Progenitor cell of endocrine pancreas (in vitro differentiated cells): ENCODE measurements around the gene MACF1. TPM values are rescaled to one million over a fixed set of nuclear protein-coding genes. Genes with fewer than 3 reads are reported as not detected.

Experiments
- DNase-seq: peaks from one replicate; pipeline ENCODE4 v3.0.0; 2021; ENCODE audit warnings: low spot score; ENCODE audit not compliant: unreplicated experiment
- H3K27ac Mint-ChIP-seq: 2 replicates; pipeline ENCODE4 v1.8.0; 2021; ENCODE audit warnings: mild to moderate bottlenecking, moderate library complexity, mixed read lengths
- H3K27me3 Mint-ChIP-seq: 2 replicates; pipeline ENCODE4 v1.8.0; 2021; ENCODE audit warnings: mixed read lengths
- H3K36me3 Mint-ChIP-seq: 2 replicates; pipeline ENCODE4 v1.8.0; 2022; ENCODE audit warnings: mixed read lengths; ENCODE audit not compliant: insufficient read depth
- H3K4me1 Mint-ChIP-seq: 2 replicates; pipeline ENCODE4 v1.8.0; 2021; ENCODE audit warnings: low read depth, mixed read lengths
- H3K4me3 Mint-ChIP-seq: 2 replicates; pipeline ENCODE4 v1.8.0; 2021; ENCODE audit warnings: low read depth, mild to moderate bottlenecking, moderate library complexity, mixed read lengths
- H3K9me3 Mint-ChIP-seq: 2 replicates; pipeline ENCODE4 v1.8.0; 2021; ENCODE audit warnings: low read depth, mixed read lengths
- total RNA-seq: library from RNA; stranded (reverse); gene quantifications from 2 replicates; pipeline ENCODE4 v1.2.1, GENCODE V29; 2021
- TF ChIP-seq, protein P1 (sequence below): fragments of 200-600 bp; sonication (generic); IDR thresholded peaks from one replicate; pipeline ENCODE4 v1.5.0; 2021; ENCODE audit warnings: antibody characterized with exemption, mild to moderate bottlenecking; ENCODE audit not compliant: unreplicated experiment

MACF1 gene
- total RNA-seq, 1 donor from 2014 or later = 241 TPM

GRCh38 chr1:39173119-39173994, 31.1 kb upstream of the MACF1 start:
- DNase-seq = no peak
- TF ChIP-seq, protein P1, sequence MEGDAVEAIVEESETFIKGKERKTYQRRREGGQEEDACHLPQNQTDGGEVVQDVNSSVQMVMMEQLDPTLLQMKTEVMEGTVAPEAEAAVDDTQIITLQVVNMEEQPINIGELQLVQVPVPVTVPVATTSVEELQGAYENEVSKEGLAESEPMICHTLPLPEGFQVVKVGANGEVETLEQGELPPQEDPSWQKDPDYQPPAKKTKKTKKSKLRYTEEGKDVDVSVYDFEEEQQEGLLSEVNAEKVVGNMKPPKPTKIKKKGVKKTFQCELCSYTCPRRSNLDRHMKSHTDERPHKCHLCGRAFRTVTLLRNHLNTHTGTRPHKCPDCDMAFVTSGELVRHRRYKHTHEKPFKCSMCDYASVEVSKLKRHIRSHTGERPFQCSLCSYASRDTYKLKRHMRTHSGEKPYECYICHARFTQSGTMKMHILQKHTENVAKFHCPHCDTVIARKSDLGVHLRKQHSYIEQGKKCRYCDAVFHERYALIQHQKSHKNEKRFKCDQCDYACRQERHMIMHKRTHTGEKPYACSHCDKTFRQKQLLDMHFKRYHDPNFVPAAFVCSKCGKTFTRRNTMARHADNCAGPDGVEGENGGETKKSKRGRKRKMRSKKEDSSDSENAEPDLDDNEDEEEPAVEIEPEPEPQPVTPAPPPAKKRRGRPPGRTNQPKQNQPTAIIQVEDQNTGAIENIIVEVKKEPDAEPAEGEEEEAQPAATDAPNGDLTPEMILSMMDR = no peak
- peak overlapping the region; percentile 81 for H3K27ac Mint-ChIP-seq
- H3K9me3 Mint-ChIP-seq = no peaks in the 10 kb centered on the region
- no peaks in the 10 kb centered on the region for H3K36me3 Mint-ChIP-seq
- H3K27me3 Mint-ChIP-seq = no peaks in the 10 kb centered on the region
- peaks cover 64% of the 10 kb centered on the region for H3K4me1 Mint-ChIP-seq
- no peak overlapping the region for H3K4me3 Mint-ChIP-seq

GRCh38 chr1:39173995-39174380, 30.5 kb upstream of the MACF1 start:
- TF ChIP-seq, protein P1 = no peak
- H3K4me1 Mint-ChIP-seq = peaks cover 69% of the 10 kb centered on the region
- no peaks in the 10 kb centered on the region for H3K36me3 Mint-ChIP-seq
- H3K27ac Mint-ChIP-seq = peak overlapping the region; percentile 81
- H3K4me3 Mint-ChIP-seq = no peak overlapping the region
- no peak for DNase-seq
- H3K27me3 Mint-ChIP-seq = no peaks in the 10 kb centered on the region
- no peaks in the 10 kb centered on the region for H3K9me3 Mint-ChIP-seq

DNA sequence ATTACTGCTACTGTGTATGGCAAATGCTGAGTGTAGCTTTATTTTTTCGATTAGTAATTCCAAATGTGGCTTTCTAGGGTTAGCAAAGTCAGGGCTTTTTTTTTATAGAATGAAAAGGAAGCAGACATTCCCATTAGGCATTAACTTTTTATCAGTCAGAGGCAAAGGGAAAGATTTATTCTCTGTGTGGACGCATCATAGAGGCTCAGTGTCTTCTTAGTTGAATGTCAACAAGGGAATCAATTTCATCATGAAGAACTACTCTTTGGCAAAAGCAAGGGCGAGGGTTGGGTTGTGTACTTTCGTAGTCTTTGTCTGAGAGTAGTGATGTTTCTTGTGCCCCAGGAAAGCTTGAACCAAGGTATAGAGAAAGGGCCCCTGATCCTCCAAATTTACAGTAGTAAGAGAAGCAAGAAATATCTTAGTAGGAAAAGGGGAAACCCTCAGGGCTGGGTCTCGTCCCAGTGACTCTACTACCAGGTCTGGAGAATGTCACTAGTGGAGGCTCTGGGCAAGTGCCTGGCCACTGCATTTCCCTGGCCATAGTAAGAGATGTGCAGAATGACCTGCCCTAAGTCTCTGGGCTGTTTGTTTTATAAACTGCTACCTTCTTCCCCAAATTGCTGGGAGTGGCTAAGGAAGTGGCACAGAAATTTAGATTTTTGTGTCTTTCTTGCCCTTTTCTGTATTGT, 30.0 kb upstream of the MACF1 start:
- Mint-ChIP-seq H3K4me1 (peaks cover 72% of the 10 kb centered on the region), H3K4me3 (no peak overlapping the region), H3K36me3 (no peaks in the 10 kb centered on the region), H3K27me3 (no peaks in the 10 kb centered on the region), H3K27ac (peak overlapping the region; percentile 22), H3K9me3 (no peaks in the 10 kb centered on the region)
- TF ChIP-seq, protein P1 = no peak
- no peak for DNase-seq

DNA sequence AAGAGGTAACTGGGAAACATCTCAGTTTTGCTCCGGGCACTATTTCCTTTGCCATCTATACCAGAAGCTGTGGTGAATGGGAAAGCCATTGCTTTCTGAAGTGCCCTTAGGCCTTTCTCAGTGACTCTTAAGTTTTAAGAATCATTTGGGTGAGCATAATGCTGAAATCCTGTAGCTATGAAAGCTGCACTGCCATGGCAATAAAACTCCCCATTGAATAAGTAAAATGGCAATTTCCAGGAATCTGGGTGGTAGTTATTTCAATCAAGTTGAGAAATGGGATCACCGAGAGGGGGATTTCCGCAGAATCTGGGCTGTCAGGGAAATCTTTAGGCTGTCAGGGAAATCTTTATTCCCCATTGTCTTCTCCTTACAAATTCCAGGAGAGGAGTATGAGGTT, 26.8 kb upstream of the MACF1 start:
- Mint-ChIP-seq H3K4me3 (no peak overlapping the region), H3K36me3 (peaks cover 2% of the 10 kb centered on the region), H3K27me3 (no peaks in the 10 kb centered on the region), H3K9me3 (no peaks in the 10 kb centered on the region), H3K4me1 (peaks cover 54% of the 10 kb centered on the region), H3K27ac (peak overlapping the region; percentile 97)
- DNase-seq = no peak
- TF ChIP-seq, protein P1 = no peak

DNA sequence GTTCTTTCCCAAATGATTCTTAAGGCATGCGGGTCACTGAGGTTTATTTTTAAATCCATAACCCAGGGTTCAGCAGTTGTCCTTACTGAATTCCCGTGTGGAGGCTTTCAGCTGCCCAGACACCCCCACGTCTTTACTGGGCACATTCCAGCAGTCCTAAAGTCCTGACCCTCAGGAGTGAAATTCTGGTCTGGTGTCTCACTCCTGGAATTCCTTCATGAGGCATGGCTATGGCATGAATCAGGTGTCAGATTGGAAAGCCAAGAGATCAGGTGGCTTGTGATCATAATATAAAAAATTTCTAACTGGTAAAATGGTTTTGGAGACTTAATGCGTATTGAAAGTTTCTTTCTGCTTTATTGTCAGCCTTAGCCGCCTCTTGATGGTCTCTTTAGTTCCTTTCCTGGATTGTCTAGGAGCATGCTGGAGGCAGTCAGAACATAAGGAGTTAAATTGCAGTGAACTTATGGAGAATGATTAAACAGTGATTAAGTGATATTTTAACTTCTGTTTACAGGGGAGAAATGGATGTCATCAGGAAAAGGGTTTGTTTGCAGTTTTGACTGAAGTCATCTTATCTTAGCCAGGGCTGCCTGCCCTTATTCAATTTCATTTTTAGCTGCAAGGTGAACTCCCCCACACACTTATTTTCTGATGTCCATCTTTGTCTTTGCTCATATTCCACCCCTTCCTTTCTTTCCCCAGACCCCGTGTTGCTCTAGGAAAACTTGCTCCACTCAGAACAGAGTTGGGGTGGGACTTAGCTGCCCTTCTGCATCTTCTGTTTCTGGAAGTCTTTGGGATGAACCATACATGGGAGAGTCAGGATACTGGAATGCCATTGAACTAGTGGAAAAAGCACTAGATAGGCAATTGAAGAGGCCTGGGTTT, 25.7 kb upstream of the MACF1 start:
- H3K27ac Mint-ChIP-seq = peak overlapping the region; percentile 97
- no peak for DNase-seq

More for the DNA sequence above, 25.7 kb upstream of the MACF1 start:
- Mint-ChIP-seq H3K9me3 (no peaks in the 10 kb centered on the region), H3K4me3 (peak overlapping the region; percentile 29), H3K36me3 (peaks cover 2% of the 10 kb centered on the region), H3K27me3 (no peaks in the 10 kb centered on the region), H3K4me1 (peaks cover 51% of the 10 kb centered on the region)
- TF ChIP-seq, protein P1 = no peak
